CD8-positive, alpha-beta memory T cell (primary cell): ENCODE results near the gene SPDYE6. TPM values are rescaled to one million over a fixed set of nuclear protein-coding genes. Genes with fewer than 3 reads are reported as not detected.
"Not testable (repeated sequence)": the region's sequence is repeated elsewhere in the genome, so short reads cannot be mapped to it uniquely, and the experiment has no call there.

ENCODE experiments used
- CTCF ChIA-PET: fragments of 350-600 bp; sonication (Branson Sonifier 250); formaldehyde crosslinking; loops from one replicate; lab custom pipeline; 2021; ENCODE audit warnings: antibody characterized with exemption; lab: Charles Lee
- POLR2A ChIA-PET: fragments of 350-600 bp; sonication (Branson Sonifier 250); formaldehyde crosslinking; loops from one replicate; lab custom pipeline; 2021; ENCODE audit warnings: antibody characterized with exemption; lab: Charles Lee
- DNase-seq, 5 donors: peaks; one replicate each; pipeline versions ENCODE4 v3.0.0 to v3.0.0-alpha.2; 2020 to 2022; ENCODE audit warnings: mixed read lengths in 1 of 5
- H3K27ac ChIP-seq: one replicate; pipeline ENCODE4 v1.7.0; 2013; ENCODE audit warnings: low read depth, mild to moderate bottlenecking, low read length, moderate library complexity
- H3K27me3 ChIP-seq: 2 replicates; pipeline ENCODE4 v1.7.0; 2013; ENCODE audit warnings: low read length, mild to moderate bottlenecking; ENCODE audit not compliant: insufficient read depth, poor library complexity, severe bottlenecking
- H3K36me3 ChIP-seq: 2 replicates; pipeline ENCODE4 v1.7.0; 2013; ENCODE audit warnings: mild to moderate bottlenecking, low read length, moderate library complexity; ENCODE audit not compliant: insufficient read depth
- H3K4me1 ChIP-seq: 2 replicates; pipeline ENCODE4 v1.7.0; 2013; ENCODE audit warnings: mild to moderate bottlenecking, low read length, moderate library complexity; ENCODE audit not compliant: insufficient read depth
- H3K4me3 ChIP-seq: 2 replicates; pipeline ENCODE4 v1.7.0; 2013; ENCODE audit warnings: mild to moderate bottlenecking, low read length
- H3K9me3 ChIP-seq: 2 replicates; pipeline ENCODE4 v1.7.0; 2013; ENCODE audit warnings: mild to moderate bottlenecking, low read length
- H3K27ac Mint-ChIP-seq, 8 donors: one replicate each; pipeline ENCODE4 v1.8.0; 2020 to 2021; ENCODE audit warnings: mixed read lengths in 8 of 8, mild to moderate bottlenecking in 6 of 8, inconsistent platforms in 3 of 8, moderate library complexity in 3 of 8
- H3K27me3 Mint-ChIP-seq, 2 donors: one replicate each; pipeline ENCODE4 v1.8.0; 2020 to 2021; ENCODE audit warnings: mixed read lengths in 2 of 2, mild to moderate bottlenecking in 1 of 2, moderate library complexity in 1 of 2
- H3K36me3 Mint-ChIP-seq, 3 donors: one replicate each; pipeline ENCODE4 v1.8.0; 2020 to 2021; ENCODE audit warnings: mixed read lengths in 3 of 3, inconsistent platforms in 1 of 3, mild to moderate bottlenecking in 1 of 3
- H3K4me1 Mint-ChIP-seq, 3 donors: one replicate each; pipeline ENCODE4 v1.8.0; 2020 to 2021; ENCODE audit warnings: mixed read lengths in 3 of 3, inconsistent platforms in 1 of 3, mild to moderate bottlenecking in 1 of 3
- H3K4me3 Mint-ChIP-seq, 7 donors: one replicate each; pipeline ENCODE4 v1.8.0; 2020 to 2021; ENCODE audit warnings: mixed read lengths in 7 of 7, mild to moderate bottlenecking in 6 of 7, moderate library complexity in 4 of 7, inconsistent platforms in 2 of 7
- H3K9me3 Mint-ChIP-seq, 5 donors: one replicate each; pipeline ENCODE4 v1.8.0; 2020 to 2022; ENCODE audit warnings: mixed read lengths in 5 of 5, mild to moderate bottlenecking in 3 of 5, moderate library complexity in 2 of 5, inconsistent platforms in 1 of 5
- polyA plus RNA-seq: library from polyadenylated mRNA; unstranded; fragments of 300-500 nt; fragmentation: Illumina TruSeq; gene quantifications from one replicate; pipeline ENCODE4 v1.2.3, GENCODE V29; 2021
- total RNA-seq, 2 experiments: library from RNA; stranded (reverse); gene quantifications; one replicate each; pipeline ENCODE4 v1.2.3, GENCODE V29; 2021

SPDYE6 gene
- total RNA-seq, result not detected
- polyA plus RNA-seq, result 0.89 TPM

- H3K27me3 Mint-ChIP-seq, DNase-seq, H3K27me3 ChIP-seq, H3K27ac Mint-ChIP-seq, H3K27ac ChIP-seq, H3K9me3 Mint-ChIP-seq, H3K4me3 Mint-ChIP-seq, H3K4me1 Mint-ChIP-seq, H3K4me1 ChIP-seq, POLR2A ChIA-PET, H3K4me3 ChIP-seq, H3K36me3 ChIP-seq, CTCF ChIA-PET, H3K36me3 Mint-ChIP-seq, H3K9me3 ChIP-seq: not testable (repeated sequence)
Observed at GRCh38 chr7:102356344-102356743, at the start of gene SPDYE6. Gene SPDYE6 (minus strand): TSS chr7:102356444. CDS start chr7:102356023, 421 bp downstream.

GRCh38 chr7:102404862-102405188, 48.6 kb upstream of the SPDYE6 start:
- Mint-ChIP-seq H3K4me1 (peaks cover 6 to 11% (median 9%) of the 10 kb centered on the region in 3 donors), H3K27ac (peak overlapping the region in 4 of 8 donors; percentile 51 to 98 (median 60)), H3K36me3 (peaks cover 17 to 93% (median 34%) of the 10 kb centered on the region in 3 donors)
- not testable (repeated sequence) for H3K27me3 ChIP-seq, H3K4me3 Mint-ChIP-seq, H3K4me3 ChIP-seq, H3K27me3 Mint-ChIP-seq, DNase-seq, H3K9me3 Mint-ChIP-seq, H3K9me3 ChIP-seq, H3K27ac ChIP-seq
- ChIA-PET CTCF (interaction anchor here (0.8 to 3.1 kb wide), 17 partner anchors 8 to 63 kb away, joined by 3 to 19 read pairs (median 6); partner anchors contain the start of genes ORAI2 and PRKRIP1), POLR2A (interaction anchor here (0.5 to 1.1 kb wide), 3 partner anchors 9 to 21 kb away, joined by 3 to 5 read pairs (median 4); partner anchors contain the start of gene PRKRIP1)
- Histone ChIP-seq H3K4me1 (peaks cover 10% of the 10 kb centered on the region), H3K36me3 (peaks cover 45% of the 10 kb centered on the region)

- ChIA-PET CTCF (interaction anchor here (0.6 to 3.1 kb wide), 18 partner anchors 8 to 63 kb away, joined by 3 to 19 read pairs (median 6); partner anchors contain the start of genes ORAI2 and PRKRIP1), POLR2A (interaction anchor here (0.5 to 1.1 kb wide), 3 partner anchors 8 to 21 kb away, joined by 3 to 5 read pairs (median 4); partner anchors contain the start of gene PRKRIP1)
- Histone ChIP-seq H3K4me1 (peaks cover 10% of the 10 kb centered on the region), H3K27ac (no peak overlapping the region), H3K27me3 (no peaks in the 10 kb centered on the region), H3K4me3 (no peak overlapping the region), H3K36me3 (peaks cover 48% of the 10 kb centered on the region), H3K9me3 (no peaks in the 10 kb centered on the region)
- peak overlapping the region in 6 of 8 donors; percentile 35 to 98 (median 60) for H3K27ac Mint-ChIP-seq
- no peaks in the 10 kb centered on the region for H3K27me3 Mint-ChIP-seq
- H3K4me1 Mint-ChIP-seq, result peaks cover 6 to 11% (median 9%) of the 10 kb centered on the region in 3 donors
- H3K4me3 Mint-ChIP-seq, result peak overlapping the region in 1 of 7 donors; percentile 47
- peaks cover 11 to 92% (median 34%) of the 10 kb centered on the region in 3 donors for H3K36me3 Mint-ChIP-seq
- DNase-seq, result peak; percentile 32 to 70 (median 67)
- no peaks in the 10 kb centered on the region for H3K9me3 Mint-ChIP-seq
Observed at GRCh38 chr7:102404005-102404861, 48.0 kb upstream of the SPDYE6 start.

- POLR2A ChIA-PET, result no interaction called here
- CTCF ChIA-PET, result interaction anchor here (1.6 to 3.1 kb wide), 5 partner anchors 12 to 64 kb away, joined by 6 to 19 read pairs (median 14); partner anchors contain the start of gene ORAI2
Observed at GRCh38 chr7:102403563-102403962, 47.3 kb upstream of the SPDYE6 start.

GRCh38 chr7:102400360-102400759, 44.1 kb upstream of the SPDYE6 start:
- H3K4me1 ChIP-seq, result peaks cover 25% of the 10 kb centered on the region
- H3K27me3 ChIP-seq, result no peaks in the 10 kb centered on the region
- ChIA-PET CTCF (interaction anchor here (1.2 kb wide), 1 partner anchor 15 kb away, joined by 3 read pairs; no protein-coding TSS in a partner anchor), POLR2A (no interaction called here)
- no peaks in the 10 kb centered on the region for H3K9me3 ChIP-seq
- no peak for DNase-seq
- H3K4me3 ChIP-seq, result no peak overlapping the region
- no peak overlapping the region for H3K27ac ChIP-seq
- peaks cover 0 to 79% (median 20%) of the 10 kb centered on the region in 3 donors for H3K36me3 Mint-ChIP-seq
- H3K4me1 Mint-ChIP-seq, result peaks cover 25 to 39% (median 34%) of the 10 kb centered on the region in 3 donors
- no peaks in the 10 kb centered on the region for H3K9me3 Mint-ChIP-seq
- peaks cover 32% of the 10 kb centered on the region for H3K36me3 ChIP-seq
- no peaks in the 10 kb centered on the region for H3K27me3 Mint-ChIP-seq
- peak overlapping the region in 1 of 8 donors; percentile 83 for H3K27ac Mint-ChIP-seq
- no peak overlapping the region for H3K4me3 Mint-ChIP-seq

More at GRCh38 chr7:102403563-102403962, 47.3 kb upstream of the SPDYE6 start:
- H3K9me3 Mint-ChIP-seq, result no peaks in the 10 kb centered on the region
- Histone ChIP-seq H3K4me1 (peaks cover 10% of the 10 kb centered on the region), H3K27ac (no peak overlapping the region), H3K27me3 (no peaks in the 10 kb centered on the region), H3K4me3 (no peak overlapping the region), H3K9me3 (no peaks in the 10 kb centered on the region), H3K36me3 (peaks cover 55% of the 10 kb centered on the region)
- H3K4me3 Mint-ChIP-seq, result no peak overlapping the region
- peak overlapping the region in 2 of 8 donors; percentile 65 to 98 for H3K27ac Mint-ChIP-seq
- H3K4me1 Mint-ChIP-seq, result peaks cover 6 to 11% (median 9%) of the 10 kb centered on the region in 3 donors
- no peak for DNase-seq
- peaks cover 8 to 94% (median 33%) of the 10 kb centered on the region in 3 donors for H3K36me3 Mint-ChIP-seq
- H3K27me3 Mint-ChIP-seq, result no peaks in the 10 kb centered on the region

GRCh38 chr7:102398543-102398942, 42.3 kb upstream of the SPDYE6 start:
- no peak overlapping the region for H3K27ac Mint-ChIP-seq
- peaks cover 15% of the 10 kb centered on the region for H3K36me3 ChIP-seq
- no peaks in the 10 kb centered on the region for H3K27me3 Mint-ChIP-seq
- no peak for DNase-seq
- no peaks in the 10 kb centered on the region for H3K9me3 ChIP-seq
- no peak overlapping the region for H3K4me3 ChIP-seq
- no peaks in the 10 kb centered on the region for H3K9me3 Mint-ChIP-seq
- peaks cover 16% of the 10 kb centered on the region for H3K4me1 ChIP-seq
- peak overlapping the region in 2 of 7 donors; percentile 18 to 27 for H3K4me3 Mint-ChIP-seq
- ChIA-PET CTCF (interaction anchor here (0.8 kb wide), 1 partner anchor 35 kb away, joined by 3 read pairs; the partner anchor contains the start of gene ORAI2), POLR2A (no interaction called here)
- H3K4me1 Mint-ChIP-seq, result peaks cover 19 to 29% (median 25%) of the 10 kb centered on the region in 3 donors
- H3K27ac ChIP-seq, result no peak overlapping the region
- H3K27me3 ChIP-seq, result no peaks in the 10 kb centered on the region
- peaks cover 0 to 66% (median 20%) of the 10 kb centered on the region in 3 donors for H3K36me3 Mint-ChIP-seq

GRCh38 chr7:102396710-102397019, 40.4 kb upstream of the SPDYE6 start:
- POLR2A ChIA-PET, result interaction anchor here (1.0 to 2.0 kb wide), 2 partner anchors 19 to 67 kb away, joined by 3 to 5 read pairs; no protein-coding TSS in a partner anchor
- CTCF ChIA-PET, result interaction anchor here (1.8 to 2.0 kb wide), 3 partner anchors 9 to 54 kb away, joined by 6 to 11 read pairs (median 10); no protein-coding TSS in a partner anchor
- no peak for DNase-seq
- H3K4me1 ChIP-seq, result peaks cover 16% of the 10 kb centered on the region
- Mint-ChIP-seq H3K9me3 (no peaks in the 10 kb centered on the region), H3K27ac (peak overlapping the region; percentile 91 to 99 (median 98)), H3K4me1 (peaks cover 19 to 29% (median 25%) of the 10 kb centered on the region in 3 donors), H3K36me3 (peaks cover 0 to 56% (median 11%) of the 10 kb centered on the region in 3 donors), H3K27me3 (no peaks in the 10 kb centered on the region), H3K4me3 (peak overlapping the region; percentile 87 to 98 (median 97))
- no peaks in the 10 kb centered on the region for H3K27me3 ChIP-seq
- H3K4me3 ChIP-seq, result peak overlapping the region; percentile 95
- peaks cover 10% of the 10 kb centered on the region for H3K36me3 ChIP-seq
- H3K9me3 ChIP-seq, result no peaks in the 10 kb centered on the region
- H3K27ac ChIP-seq, result peak overlapping the region; percentile 81
